ELR (cell line): ENCODE results near the gene CCDC138.

Source experiments
- DNase-seq: peaks from one replicate; pipeline ENCODE4 v3.0.0-alpha.2; 2015; ENCODE audit warnings: low read depth

Gene CCDC138

GRCh38 chr2:108918941-108919341, 132.4 kb downstream of the CCDC138 start:
- DNase-seq: no peak

- DNase-seq: no peak
Observed at GRCh38 chr2:108919571-108920373, 133.2 kb downstream of the CCDC138 start.

GRCh38 chr2:108920686-108921085, 134.1 kb downstream of the CCDC138 start:
- DNase-seq: no peak

- no peak for DNase-seq
Observed at GRCh38 chr2:108921096-108922030, 134.8 kb downstream of the CCDC138 start.

- peak; percentile 65 for DNase-seq
Observed at GRCh38 chr2:108922141-108922915, 135.8 kb downstream of the CCDC138 start.

- no peak for DNase-seq
Observed at GRCh38 chr2:108923019-108923700, 136.6 kb downstream of the CCDC138 start.

GRCh38 chr2:108923736-108924579, 137.4 kb downstream of the CCDC138 start:
- no peak for DNase-seq

- DNase-seq: no peak
Observed at GRCh38 chr2:108924580-108925251, 138.1 kb downstream of the CCDC138 start.

- DNase-seq: no peak
Observed at GRCh38 chr2:108925286-108925685, 138.7 kb downstream of the CCDC138 start.

GRCh38 chr2:108925735-108926134, 139.2 kb downstream of the CCDC138 start:
- no peak for DNase-seq
